Stimulated activated CD4-positive, alpha-beta T cell treated with anti-CD3 and anti-CD28 coated beads, Interleukin-4, amount 100 ng/mL, for 48 hours (primary cell): Measurements from ENCODE around the gene SLC8A3.
"Not testable (repeated sequence)": the region's sequence is repeated elsewhere in the genome, so short reads cannot be mapped to it uniquely, and the experiment has no call there.

ENCODE experiments used
- DNase-seq, 2 donors: peaks; one replicate each; pipeline ENCODE4 v3.0.0-alpha.2; 2020; ENCODE audit warnings: low read depth in 2 of 2

Gene SLC8A3, protein sequence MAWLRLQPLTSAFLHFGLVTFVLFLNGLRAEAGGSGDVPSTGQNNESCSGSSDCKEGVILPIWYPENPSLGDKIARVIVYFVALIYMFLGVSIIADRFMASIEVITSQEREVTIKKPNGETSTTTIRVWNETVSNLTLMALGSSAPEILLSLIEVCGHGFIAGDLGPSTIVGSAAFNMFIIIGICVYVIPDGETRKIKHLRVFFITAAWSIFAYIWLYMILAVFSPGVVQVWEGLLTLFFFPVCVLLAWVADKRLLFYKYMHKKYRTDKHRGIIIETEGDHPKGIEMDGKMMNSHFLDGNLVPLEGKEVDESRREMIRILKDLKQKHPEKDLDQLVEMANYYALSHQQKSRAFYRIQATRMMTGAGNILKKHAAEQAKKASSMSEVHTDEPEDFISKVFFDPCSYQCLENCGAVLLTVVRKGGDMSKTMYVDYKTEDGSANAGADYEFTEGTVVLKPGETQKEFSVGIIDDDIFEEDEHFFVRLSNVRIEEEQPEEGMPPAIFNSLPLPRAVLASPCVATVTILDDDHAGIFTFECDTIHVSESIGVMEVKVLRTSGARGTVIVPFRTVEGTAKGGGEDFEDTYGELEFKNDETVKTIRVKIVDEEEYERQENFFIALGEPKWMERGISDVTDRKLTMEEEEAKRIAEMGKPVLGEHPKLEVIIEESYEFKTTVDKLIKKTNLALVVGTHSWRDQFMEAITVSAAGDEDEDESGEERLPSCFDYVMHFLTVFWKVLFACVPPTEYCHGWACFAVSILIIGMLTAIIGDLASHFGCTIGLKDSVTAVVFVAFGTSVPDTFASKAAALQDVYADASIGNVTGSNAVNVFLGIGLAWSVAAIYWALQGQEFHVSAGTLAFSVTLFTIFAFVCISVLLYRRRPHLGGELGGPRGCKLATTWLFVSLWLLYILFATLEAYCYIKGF

DNA sequence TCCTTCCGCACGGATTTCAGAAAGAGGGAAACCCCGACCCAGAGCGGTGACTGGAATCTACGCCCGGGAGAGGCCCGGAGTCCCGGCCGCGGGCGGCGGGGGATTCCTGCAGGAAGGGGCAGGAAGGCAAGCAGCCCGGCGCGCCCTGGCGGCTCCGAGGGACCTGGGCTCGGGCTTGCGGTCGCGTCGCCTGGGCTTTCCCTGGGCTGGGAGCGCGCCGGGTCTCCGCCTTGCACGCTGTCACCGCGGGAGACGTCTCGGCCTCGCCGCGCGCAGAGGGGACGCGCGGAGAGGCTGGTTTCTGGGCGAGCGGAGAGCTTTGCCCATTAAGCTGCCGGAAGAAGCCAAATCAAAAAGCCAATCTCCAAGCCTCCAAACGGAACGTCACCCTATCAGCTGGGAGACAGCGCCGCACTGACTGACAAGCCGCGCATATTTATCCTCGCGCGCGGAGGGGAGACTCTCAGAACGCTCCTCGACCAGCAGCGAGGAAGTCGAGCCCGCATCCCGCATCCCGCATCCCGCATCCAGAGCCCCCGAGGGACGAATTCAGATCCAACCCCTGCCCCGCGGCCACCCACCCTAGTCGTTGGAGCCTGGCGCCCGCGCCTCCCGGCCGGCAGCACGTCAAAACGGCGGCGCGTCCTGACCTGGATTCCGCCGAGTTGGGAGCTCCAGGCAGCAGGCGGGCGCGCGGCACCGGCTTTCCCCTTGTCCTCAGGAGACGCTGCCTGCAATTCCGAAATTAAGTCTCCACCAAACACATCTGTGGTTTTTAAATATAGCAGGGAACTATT, at the start of gene SLC8A3:
Gene SLC8A3 (minus strand): TSS at position 293 of the 797 bp plus-strand sequence. CDS start 20,529 bp downstream, outside the sequence.
- DNase-seq: peak in 1 of 2 donors; percentile 18

DNA sequence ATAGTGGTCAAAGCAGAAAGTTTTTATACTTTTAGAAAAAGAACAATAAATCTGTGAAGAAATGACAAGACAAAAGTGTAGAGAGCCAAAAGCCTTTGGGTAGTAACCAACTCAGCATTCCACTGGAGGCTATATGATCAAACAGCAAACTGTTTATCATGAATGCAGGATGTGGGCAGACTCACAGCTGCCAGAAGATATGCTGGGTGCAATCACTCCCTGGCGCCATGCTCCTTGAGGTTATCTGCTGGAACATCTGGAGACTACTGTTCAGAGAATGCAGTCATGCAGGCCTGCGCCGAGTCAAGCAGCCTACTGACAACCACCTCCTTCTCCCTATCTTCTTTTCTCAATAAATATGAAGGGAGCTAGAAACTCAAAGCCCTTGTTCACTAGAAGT, 49.0 kb upstream of the SLC8A3 start:
- DNase-seq: no peak

DNA sequence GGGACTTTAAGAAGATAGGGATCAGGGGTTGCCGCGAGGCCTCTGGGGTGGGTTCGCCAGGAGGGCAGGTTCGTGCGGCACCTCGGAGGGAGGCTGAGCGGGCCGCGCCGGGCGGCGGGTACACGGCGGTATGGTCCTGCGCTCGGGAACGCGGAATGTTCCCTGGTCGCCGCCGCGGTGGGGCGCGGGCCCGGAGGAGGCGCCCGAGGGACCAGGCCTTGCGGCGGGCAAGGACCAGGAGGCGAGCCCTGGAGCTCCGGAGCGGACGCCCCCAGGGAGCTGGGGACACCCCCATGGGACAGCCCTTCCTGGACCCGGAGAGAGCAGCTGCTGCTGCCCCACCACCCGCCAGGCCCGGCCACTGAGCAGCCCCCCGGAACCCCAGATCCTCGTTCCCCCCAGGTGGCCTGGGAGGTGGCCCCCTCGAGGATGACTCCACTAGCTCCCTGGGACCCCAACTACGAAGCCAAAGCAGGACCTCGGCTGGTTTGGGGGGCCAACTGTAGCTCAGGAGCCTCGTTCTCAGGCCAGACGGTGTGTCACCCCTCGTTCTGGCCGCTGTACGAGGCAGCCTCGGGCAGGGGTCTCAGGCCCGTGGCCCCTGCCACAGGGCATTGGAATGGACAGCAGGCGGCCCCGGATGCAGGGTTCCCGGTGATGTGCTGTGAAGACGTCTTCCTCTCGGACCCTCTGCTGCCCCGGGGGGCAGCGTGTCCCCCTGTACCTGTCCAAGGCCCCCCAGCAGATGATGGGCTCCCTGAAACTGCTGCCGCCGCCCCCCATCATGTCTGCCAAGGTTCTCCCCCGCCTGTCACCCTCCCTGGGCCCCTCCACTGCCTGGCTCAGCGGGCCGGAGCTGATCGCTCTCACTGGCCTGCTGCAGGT, 45.6 kb upstream of the SLC8A3 start:
- DNase-seq: no peak

DNA sequence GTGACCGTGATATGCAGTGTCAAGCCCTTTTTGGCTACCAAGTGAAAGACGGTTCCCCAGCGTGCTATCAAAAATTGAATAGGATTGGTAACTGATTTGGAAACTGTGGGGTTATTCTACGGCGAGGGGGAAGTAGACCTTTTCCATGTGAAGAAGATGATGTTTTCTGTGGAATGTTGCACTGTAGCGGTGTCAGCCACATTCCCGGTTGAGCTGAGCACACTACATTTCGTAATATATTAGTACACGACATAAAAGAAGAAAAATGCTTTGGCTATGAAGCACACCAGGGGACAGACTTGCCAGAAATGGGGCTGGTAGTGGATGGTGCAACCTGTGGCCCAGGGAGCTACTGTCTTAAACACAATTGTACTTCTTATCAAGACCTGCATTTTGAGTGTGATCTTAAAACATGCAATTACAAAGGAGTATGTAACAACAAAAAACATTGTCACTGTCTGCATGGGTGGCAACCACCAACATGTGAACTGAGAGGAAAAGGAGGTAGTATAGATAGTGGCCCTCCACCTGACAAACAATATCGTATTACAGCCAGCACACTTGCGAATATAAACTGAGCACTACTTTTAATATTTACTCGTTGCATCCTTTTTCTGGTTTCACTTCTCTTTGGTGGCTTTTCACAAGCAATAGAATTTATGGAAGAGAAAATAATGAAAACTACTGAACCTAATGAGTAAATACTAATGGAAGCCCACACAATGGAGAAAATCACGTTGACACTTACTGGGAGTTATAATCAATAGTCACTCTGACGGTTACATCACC, 43.2 kb upstream of the SLC8A3 start:
- not testable (repeated sequence) for DNase-seq

DNA sequence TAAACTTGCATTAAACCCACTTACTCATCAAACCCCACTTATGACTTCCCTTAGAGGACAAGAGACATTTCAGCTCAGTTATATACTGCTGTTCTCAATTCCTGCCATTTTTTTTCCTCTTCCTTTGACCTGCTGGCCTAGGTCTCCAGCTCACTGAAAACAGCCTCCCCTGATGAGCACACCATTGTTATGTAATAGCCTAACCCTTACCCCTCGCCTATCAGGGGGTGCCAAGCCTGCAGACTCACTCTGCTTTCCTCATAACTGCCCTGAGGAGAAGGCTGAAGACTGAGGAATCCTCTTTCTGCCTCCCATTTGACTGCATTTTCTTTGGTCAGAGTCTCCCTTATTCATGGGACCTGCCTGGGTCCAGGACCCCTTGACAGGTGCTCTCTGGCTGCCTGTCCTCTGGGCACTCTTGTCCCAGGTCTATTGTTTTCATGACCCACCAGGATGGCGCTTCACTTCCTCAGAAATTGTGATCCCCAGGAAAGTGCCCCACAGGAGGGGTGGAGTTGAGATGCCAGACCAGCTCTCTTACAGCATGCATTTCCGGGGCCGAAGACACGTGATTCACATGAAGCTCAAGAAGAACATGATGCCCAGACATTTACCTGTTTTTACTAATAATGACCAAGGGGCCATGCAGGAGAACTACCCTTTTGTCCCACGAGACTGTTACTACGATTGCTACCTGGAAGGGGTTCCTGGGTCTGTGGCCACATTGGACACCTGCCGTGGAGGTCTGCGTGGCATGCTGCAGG, 41.3 kb upstream of the SLC8A3 start:
- not testable (repeated sequence) for DNase-seq

DNA sequence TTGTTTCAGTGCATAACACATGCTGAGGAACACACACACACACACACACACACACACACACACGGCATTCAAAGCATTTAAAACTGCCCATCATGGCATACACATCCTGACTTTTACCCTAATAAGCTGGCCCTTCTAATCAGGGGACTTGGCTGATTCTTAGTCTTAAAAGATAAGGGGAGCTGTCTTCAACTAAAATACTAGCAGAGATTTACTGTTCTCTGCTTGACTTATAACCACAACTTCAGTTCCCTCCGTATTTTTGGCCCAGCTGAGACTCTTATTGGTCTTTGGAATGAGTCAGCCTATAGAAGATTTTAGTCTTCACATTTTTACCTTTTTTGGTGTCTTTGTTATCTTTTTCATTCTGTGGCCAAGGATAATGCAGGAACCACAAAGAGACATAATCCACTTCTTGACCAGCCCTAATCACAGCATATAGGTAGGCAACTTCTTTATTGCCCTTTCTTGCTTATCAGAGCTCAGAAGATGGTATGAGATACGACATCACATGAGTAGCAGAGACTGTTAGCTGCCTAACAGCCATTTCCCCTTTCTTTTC, 25.1 kb upstream of the SLC8A3 start:
- DNase-seq: no peak

DNA sequence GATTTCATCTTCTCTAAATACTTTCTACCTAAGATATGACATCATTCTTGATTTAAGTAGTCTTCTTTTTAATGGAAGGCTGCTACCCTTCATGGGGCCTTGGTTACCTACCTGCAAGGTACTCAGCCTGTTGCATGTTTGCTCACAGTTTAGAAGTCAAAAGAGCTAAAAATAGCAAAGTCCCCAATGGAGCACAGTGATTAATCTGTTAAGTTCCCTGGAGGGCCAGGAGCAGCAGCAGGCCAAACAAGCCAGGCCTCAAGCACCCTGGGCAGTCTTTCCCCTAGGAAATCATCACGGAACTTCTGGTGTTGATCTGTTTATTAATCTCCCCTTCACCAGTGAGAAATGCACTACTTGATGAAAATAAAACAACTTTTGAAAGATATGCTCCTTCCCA, 24.0 kb upstream of the SLC8A3 start:
- DNase-seq: no peak

DNA sequence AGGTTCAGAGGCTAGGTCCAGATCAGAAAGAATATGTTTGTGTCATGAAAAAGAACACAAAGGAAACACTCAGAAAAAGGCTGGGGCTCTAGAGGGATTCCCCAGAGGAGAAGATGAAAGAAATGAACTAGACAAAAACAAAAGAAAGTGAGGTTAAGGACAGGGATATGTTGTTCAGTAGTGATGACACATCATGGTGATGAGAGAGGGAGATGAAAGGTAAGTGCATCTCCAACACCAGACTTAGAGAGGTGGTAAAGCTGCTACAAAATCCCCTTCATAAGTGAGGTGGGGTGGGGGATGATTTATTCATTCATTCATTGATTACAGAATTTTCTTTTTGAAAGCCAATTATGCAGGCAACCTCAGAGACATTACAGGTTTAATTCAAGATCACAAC, 19.6 kb upstream of the SLC8A3 start:
- DNase-seq: no peak

DNA sequence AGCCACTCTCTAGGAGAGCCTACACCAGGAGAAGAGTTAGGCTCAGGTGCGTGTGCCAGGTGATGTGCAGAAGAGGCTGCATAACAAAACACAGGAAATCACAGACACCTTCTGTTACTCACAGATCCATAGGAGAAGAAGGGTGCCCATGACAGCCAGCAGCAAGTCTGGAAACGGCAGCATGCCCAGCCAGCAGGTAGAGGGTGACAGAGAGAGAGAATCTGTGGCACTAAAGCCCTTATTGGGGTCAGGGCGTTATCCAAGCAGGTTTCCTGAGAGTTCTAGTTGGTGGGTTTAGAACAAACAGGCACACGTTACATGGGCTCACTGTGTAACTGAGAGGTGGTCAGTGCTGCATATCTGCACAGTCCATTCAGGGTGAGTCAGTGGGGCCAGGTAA, 14.9 kb upstream of the SLC8A3 start:
- DNase-seq: no peak

DNA sequence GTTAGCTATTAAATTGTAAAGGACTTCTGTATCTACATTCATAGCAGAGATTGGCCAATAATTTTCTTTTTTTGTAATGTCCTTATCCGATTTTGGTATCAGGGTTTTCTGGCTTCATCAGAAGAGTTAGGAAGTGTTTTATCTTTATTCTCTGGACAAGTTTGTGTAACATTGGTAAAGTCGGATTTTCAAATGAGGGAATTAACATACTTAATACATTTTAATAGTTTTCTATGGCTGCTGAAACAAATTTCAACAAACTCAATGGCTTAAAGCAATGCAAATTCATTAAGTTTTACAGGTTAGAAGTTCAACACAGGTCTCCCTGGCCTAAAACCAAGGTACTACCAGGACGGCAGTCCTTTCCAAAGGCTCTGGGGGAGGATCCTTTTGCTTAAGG, 13.2 kb upstream of the SLC8A3 start:
- DNase-seq: no peak

DNA sequence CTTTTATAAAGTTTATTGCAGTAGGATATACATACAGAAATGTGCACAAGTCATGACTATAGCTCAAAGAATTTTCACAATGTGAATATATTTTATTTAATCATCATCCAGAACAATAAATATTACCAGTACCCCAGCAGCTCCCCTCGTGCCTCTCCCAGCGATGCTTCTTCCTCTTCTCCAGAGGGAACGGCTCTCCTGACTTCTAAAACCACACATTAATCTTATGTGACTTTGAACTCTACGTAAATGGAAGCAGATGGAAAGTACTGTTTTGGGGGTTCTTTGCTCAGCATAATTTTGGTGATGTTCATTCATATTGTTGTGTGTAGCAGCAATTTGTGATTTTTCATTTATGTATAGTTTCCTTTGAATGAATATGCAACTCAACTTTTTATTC, 4.6 kb upstream of the SLC8A3 start:
- no peak for DNase-seq

DNA sequence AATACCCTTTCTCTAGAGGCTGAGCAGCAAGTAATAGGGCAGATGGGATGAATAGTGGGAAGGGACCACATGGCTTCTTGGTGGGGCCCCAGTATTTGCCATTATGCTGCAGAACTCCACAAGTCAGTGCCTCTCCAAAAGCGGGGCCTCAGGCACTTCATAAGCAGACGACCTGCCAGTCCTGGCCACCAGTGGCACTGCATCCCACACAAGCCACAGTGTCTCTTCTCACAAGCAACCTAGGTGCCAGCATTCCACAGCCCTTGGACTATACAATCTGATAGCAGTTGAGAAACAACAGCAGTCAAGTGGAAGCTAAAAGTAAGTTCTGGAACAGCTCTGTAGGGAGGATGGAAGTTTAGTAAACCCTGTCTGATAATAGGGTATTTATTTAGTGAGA, 4.2 kb upstream of the SLC8A3 start:
- no peak for DNase-seq

DNA sequence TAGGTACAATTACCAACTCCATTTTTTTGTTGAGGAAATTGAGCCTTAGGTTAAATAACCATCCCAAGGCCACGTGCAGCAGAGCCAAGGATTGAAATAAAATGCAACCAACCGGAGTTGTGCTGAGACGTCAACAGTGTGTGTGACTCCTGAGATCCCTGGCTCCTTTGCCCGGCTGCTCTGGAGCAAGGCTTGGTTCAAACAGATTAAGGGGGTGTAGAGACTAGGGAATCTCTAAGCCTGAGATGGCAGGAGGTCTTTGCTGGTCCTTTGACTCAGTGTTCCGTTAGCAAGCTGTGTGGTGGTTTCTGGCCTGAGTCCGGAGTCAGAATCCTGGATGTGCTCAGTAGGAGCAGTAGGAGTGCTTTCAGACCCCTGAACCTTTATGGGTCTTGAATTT, 1.4 kb upstream of the SLC8A3 start:
- no peak for DNase-seq

DNA sequence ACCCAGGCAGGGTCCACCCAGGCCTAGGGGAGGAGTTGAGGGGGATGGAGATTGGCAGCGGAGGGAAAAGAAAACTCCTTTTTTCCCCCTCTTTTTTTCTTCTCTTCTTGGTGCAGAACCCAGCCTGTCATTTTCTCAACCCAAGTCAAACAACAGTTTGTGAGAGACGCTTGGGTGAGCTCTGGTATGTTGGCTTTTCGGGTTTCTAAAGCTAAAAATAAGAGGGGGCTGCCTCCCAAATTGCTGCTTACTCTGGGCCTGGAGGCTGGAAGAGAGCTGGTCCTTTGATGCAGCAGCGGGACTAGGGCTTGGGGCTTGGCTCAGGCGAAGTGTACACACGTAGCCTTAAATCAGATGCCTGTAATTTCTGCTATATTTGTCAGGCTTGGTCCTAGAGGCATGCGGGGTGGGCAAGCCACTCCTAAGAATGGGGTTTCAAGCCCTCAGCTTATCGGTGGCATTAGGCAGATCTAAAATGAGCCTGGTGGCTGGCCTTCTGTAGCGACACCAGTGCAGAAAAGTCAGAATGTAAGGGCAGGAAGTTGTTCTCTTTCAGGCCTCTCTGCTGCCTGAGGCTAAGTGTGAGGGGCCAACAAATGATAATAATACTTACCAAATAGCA, 816 bp upstream of the SLC8A3 start:
- DNase-seq: no peak

DNA sequence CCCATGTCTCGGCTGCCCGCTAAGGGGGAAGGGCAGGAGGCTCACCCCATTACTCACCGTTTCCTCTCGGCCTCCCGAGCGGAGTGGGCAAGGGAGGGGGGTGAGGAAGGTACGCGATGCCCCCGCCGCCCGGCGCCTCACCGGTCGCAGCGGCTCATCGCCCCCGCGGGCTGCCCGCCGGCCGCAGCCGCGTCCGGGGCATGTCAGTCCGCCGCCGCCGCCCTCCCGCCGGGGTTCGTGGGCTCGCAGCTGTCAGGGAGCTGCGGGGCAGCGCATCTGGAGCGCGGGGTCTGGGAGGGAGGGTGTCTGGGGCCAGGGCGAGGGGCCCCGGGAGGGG, 461 bp downstream of the SLC8A3 start:
- DNase-seq: no peak

DNA sequence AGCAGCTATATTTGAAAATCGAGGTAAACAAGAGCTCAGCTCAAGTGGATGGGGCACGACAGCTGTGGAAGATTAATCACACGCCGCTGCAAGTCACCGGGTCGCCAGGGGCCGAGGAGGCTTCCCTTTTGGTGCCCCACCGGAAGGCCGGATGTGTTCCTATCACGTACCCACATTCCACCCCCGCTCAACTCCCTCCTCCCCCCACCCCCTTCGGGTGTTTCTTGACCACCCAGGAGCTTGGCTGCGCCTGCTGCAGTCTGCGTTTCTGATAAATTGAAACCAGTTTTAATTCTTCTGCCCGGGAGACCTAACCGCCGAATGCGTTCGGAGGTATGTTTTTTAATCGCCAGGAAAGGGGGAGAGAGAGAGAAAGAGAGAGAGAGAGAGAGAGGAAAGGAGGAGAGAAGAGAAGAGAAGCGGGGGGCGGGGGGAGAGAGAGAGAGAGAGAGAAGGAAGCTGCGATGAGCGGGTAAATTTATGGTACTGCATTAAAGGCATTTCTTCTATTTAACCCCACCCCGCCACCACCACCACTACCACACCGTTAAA, 1.8 kb downstream of the SLC8A3 start:
- DNase-seq: no peak

DNA sequence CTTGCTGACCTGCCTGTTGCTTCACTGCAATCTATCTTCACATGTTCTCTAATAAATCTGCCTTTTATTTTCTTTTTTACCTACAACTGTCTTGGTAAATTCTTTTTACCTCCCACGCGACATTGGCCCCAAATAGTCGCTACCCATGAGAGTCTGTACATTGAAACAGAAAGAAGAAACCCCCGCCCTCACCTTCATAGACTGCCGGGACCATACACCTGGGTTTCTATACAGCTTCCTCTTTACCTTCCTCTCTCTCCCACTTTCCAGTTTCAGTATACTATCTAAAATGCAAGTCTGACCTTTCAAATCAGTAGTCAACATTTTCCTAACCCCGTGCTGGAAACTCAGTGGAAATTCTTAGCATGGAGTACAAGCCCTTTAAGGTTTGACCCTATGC, 4.8 kb downstream of the SLC8A3 start:
- no peak for DNase-seq

DNA sequence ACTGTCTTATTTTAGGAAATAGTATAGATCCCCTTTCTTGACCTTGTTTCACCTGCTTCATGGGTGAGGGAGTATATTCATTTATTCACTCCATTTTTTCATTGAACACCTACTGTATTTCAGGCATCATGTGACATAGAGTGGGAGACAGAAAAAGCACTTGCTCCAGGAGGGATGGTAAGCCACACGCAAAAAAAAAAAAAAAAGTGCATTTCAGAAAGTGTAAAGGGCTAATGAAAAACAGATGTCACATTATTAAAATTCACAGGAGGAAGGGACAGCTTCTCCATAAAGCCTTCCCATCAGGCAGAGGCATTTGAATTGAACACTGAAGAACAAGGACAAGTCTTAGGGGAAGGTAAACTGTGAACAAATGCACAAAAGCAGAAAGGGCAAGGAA, 7.5 kb downstream of the SLC8A3 start:
- no peak for DNase-seq
